Limb (tissue), 2 donors: ENCODE results near the gene MYADML2.
A peak's percentile ranks its signal among the peaks of the same experiment; 100 is the strongest.

Experiments used
- DNase-seq, 2 donors: peaks; one replicate each; pipeline ENCODE4 v3.0.0-alpha.2; 2016; ENCODE audit errors: extremely low spot score in 2 of 2

The MYADML2 gene

DNA sequence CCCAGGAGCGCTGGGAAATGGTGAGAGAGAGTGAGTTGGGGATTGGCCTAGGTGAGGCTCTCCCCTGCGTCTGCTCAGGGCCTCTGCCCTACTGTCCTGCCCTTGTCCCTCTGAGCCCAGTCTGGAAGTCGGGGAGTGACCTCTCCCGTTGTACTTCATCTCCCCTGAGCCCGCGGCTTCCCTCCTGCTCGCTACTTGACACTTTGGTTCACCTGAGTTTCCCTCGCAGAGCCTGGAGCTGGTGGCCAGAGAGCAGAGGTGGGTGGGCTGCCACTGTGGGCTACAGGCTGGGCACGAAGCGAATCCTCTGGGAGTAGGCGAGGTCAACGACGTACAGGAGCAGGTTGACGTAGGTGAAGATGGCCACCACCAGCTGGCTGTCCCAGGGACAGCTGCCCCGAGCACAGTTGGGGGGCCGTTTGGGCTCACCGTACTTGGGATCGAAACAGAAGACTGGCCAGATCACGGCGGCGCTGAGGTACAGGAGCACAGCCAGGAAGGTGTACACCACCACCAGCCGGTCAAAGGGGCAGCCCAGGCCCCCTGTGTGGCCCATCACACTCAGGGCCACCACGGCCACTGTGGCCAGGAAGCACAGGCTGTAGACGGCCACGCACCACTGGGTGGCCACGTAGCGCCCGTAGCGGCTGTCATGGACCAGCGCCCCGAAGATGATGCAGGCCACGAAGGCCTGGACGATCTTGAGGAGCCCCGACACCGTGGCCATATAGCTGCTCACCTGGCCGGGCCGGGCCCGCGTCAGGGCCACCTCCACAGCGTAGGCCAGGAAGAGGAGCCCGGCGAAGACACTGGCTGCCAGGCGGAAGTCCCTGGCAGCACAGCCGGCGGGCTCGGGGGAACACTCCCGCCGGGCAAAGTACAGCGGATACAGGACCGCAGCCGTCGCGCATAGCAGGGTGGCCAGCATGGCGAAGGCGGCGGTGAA, 6.2 kb downstream of the MYADML2 start:
- no peak for DNase-seq

DNA sequence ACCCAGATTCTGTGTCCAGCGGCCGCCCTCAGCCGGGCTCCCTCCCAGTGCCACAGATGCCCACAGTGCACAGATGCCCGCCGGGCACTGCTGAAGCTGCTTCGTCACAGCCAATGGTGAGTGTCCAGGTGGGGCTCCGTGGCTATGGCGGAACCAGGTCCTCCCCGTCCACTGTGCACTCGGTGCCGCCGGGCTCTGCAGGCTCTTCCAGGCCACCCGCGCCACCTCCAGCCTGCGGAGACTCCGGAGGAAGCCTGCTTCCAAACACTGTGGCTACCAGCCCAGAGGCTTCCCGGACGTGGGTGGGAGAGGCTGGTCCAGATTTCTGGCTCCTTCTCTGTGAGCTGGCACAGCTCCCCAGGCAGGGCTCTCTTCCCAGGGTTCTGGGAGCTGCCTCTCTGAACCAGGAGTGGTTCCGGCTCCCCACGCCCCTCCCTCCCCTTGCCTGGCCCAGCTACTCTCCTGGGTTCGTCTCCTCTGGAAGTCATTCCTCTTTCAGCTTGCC, 7.1 kb downstream of the MYADML2 start:
- no peak for DNase-seq

DNA sequence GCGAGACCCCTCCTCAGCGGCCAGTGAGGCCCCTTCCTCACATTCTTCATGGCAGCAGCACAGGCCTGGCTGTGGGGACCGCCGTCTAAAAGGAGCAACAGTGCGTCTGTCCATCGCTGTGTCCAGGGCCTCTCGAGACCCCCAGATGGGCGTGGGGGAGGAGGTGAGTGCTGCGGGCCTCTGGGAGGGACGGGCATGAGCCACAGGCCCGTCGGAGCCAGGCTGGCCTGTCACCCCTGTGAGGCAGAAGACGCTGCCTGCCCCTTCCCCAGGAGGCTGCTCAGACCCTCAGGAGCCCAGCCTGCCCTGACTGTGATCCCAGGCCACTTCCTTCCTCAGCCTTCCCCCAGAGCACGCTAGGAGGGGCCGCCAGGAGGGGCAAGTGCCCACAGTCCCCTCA, 7.8 kb downstream of the MYADML2 start:
- no peak for DNase-seq

DNA sequence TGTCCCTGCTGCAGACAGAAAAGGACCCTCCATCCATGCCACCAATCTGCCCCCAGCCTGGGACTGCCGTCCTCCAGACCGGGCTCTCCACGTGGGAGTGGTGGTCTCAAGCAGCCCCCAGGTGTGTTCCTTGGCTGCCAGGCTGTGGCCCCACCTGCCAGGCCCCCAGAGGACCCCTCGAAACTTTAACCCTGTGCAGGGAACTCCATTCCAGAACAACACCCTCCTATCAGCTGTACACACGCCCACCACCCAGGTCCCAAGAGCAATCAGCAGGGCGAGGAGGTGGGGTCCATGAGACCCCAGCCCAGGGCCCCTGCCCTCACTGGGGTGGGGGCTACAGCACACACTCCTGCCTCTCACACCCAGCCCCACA, 11.3 kb downstream of the MYADML2 start:
- no peak for DNase-seq

DNA sequence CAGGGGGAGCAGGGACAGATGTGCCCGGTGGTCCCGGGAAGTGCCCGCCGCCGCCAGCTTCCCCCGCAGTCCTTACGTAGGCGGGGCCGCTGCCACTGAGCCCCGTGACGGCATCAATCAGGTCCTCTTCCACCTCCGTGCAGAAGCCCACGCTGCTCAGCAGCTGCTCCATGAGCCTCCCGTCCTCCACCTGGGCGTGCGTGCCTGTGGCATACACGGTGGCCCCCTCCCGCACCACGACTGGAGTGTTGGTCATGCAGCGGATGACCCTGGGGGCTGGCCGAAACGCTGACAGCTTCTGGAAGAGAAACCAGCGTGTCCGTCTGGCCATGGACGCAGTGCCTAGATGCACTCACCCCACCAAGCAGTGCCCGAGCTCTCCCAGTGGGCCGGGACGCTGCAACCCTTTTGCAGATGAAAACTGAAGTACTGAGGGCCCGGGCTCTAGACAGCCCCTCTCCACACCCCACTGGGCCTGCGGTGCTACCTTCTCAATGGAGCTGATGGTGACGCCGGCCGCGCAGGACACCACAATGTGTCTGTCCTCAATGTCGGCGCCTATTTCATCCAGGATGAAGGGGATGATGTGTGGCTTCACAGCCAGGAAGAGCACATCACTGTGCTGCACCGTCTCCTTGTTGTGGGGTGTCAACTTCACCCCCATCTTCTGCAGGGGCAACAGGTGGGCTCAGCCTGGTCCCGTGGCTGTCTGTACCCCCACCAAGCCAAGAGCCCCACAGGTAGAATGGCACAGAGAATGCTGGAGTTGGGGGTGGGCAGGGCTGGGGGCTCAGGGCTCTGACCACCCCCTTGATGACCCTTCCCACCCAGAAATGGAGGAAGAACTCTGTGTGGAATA, 12.0 kb downstream of the MYADML2 start:
- no peak for DNase-seq

DNA sequence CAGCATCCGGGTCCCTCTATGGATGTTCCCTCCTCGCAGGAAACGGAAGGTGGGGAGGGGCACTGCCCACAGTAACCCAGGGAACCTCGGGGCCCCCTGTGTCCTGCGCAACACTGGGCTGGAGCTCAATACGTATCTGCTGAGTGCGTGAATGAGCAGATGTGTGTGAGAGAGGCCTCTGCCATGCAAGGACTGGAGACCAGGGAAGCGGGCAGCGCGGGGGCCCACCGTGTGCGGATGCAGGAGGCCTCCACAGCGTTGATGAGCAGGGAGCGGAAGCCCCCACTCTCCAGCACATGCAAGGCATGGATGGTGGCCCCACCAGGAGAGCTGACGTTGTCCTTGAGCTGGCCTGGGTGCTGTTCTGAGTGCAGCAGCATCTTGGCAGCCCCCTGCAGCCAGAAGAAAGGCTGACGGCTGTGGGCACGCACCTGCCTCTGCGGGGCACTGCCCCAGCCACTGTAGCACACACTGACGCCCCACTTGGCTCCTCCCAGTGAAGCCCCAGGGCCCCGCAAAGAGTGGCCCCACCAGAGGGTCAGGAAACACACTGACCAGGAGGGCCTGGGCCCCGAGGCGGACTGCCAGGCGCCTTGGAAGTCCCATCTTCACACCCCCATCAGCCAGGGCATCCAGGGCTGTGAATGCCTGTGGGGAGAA, 12.8 kb downstream of the MYADML2 start:
- no peak for DNase-seq

DNA sequence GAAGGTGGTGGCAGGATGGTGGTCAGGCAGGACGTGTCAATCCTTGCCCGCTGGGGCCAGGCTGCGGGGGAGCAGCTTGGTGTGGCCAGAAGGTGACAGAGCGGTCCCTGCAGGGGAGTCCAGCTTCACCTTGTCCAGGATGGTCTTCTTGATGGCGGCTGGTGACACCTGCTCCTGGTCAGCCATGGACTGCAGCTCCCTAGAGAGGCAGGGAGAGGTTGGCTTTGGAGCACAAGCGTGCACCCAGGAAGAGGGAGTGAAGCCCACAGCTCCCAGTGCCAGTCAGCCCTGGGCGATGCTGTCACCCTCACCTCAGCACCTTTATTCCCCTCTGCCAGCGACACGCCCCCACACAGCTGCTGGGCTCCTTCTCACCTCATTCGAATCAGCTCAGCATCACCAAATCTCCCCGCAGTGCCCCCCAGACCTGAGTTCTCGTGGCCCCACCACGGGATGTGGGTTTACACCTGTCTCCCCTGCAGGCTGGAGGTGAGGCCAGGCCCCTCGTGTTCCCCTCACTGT, 13.8 kb downstream of the MYADML2 start:
- DNase-seq = no peak

DNA sequence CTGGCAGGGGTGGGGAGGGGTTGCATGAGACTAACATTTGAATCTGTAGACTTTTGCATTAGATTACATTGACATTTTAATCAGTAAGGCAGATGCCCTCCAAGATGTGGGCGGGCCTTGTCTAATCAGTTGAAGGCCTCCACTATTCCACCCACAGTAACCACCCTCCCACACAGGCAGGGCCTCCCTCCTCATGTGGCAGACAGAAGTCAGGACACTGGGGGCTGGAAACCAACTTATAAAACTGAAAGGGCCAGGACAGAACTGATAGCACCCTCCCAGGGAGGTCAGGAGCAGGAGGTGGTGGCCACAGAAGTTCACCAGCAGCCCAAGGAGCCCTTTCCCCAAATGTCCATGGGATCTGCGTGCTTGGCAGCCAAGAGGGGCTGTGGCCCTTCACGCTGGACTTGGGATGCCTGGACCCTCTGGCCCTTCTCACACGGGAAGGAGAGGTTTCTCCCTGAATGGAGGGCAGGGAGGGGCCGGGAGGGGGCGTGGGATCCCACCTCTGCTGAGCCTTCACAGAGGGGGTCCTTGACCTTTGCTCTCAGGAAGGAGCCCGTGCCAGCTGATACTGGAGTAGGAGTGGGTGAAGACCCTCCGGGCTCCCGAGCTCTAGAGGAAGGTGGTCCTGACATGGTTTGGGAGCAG, 14.6 kb downstream of the MYADML2 start:
- DNase-seq = no peak

DNA sequence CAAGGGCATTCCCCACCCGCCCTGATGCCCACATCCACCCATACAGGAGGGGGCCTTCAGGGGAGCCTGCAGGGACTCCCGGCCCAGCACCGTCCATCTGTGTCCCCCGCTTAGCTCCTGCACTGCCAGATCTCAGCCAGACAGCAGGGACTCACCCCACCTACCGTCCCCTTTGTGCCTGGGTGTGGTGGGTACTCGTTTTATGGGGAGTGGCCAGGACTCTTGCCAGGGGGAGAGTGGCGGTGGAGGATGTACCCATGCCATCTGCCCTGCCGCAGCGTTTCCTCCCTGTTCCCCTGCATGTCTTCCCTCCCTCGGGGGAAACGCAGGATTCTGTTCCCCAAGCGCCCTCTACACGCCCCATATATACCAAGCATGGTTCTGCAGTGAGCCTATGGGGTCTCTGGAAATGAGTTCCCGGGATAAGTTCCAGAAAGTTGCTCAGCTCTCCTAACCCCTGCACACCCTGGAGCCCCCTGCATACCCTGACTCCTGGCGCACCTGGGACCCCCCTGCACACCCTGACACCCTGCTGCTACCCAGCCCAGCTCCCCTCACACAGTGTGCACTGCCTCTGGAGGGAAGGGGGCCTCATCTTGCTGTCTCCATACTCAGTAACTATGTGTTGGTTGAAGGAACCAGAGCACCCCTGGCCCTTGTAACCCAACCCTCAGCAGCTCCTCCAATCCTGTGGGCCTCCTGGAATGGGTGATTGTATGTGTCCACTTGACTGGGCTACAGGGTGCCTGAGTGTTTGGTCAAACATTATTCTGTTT, 15.3 kb downstream of the MYADML2 start:
- no peak for DNase-seq

DNA sequence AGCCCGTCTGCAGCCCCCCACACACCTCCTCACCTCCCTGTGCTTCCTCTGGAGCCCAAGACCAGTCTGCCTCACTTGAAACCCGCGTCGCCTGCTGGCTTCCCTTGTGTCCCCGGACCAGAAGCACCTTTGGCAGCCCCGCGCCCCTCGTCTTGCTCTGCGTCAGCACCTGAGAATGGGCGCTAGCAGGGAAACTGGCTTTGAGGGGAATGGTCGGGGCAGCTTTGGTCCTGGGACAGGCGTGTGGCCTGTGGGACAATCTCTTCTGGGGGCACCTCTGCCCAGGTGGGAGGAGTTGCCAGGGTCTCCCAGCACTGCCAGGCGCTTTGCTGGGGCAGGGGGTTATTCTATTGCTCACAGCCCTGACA, 15.9 kb downstream of the MYADML2 start:
- DNase-seq = no peak

DNA sequence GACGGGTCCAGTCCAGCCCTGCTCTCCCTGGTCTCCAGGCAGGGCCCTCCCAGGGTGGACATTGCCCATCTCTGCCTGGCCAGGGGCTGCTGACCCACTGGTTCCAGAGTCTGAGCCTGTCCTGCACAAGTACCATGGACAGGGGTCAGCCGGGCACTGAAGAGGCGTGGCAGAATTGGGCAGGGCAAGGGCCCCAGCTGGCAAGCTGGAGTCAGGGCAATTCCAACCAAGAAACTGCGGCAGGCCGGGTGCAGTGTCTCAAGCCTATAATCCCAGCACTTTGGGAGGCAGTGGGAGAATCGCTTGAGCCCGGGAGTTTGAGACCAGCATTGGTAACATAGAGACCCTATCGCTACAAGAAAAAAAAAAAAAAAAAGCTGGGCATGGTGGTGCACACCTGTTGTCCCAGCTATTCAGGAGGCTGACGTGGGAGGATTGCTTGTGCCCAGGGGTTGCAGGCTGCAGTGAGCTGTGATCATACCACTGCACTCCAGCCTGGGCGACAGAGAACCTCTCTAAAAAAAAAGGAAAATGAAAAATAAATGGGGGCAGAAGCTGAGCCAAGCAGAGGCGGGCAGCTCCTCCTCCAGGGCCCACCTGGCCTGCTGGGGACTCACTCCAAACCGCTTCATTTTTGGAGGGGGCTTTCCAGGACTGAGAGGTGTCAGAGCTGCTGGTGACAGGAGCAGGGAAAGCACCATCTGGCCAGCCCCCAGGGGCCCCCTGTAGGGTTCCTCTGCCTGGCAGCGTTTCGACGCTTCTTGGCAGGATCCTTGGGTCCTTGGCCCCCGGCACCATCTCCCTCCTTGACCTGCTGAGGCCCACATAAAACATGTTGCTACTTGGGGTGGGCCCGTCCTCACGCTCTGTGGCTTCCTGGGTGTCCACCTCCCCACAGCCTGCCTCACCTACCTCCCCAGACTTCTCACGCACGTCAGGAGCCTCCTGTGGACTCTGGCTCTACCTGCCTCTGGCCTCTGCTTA, 16.6 kb downstream of the MYADML2 start:
- no peak for DNase-seq

DNA sequence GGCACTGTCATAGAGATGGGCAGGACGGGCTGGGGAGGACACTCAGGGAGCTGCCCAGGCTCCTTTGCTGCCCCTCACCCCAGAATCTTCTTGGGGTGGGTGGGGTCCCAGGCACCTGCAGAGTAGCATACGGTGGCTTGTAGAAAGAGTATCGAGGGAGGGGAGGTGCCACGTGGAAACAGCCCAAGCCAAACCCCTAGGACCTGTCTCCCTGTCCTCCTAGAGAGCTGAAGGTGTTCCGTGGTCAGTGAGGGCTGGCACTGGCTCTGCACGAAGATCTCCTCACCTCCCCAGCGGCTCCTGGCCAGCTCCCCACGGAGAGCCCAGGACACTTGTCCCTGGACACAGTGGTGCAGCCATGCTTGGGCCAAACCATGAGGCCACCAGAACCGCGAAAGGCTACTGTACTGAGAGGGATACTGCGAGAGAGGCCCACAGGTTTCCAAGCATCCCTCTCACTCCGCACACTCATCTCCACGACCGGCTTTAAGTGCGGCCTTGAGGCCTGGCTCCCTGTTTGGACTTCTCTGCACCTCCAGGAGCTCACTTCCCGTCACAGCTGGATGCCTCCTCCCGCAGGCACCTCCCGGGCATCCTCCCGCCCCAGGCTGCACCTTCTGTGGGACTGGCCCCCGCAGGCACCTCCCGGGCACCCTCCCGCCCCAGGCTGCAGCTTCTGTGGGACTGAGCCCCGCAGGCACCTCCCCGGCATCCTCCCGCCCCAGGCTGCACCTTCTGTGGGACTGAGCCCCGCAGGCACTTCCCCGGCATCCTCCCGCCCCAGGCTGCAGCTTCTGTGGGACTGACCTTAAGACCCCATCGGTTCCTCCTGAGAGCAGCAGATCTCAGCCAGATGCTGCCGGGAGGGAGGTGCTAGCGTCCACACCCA, 17.5 kb downstream of the MYADML2 start:
- DNase-seq = no peak

DNA sequence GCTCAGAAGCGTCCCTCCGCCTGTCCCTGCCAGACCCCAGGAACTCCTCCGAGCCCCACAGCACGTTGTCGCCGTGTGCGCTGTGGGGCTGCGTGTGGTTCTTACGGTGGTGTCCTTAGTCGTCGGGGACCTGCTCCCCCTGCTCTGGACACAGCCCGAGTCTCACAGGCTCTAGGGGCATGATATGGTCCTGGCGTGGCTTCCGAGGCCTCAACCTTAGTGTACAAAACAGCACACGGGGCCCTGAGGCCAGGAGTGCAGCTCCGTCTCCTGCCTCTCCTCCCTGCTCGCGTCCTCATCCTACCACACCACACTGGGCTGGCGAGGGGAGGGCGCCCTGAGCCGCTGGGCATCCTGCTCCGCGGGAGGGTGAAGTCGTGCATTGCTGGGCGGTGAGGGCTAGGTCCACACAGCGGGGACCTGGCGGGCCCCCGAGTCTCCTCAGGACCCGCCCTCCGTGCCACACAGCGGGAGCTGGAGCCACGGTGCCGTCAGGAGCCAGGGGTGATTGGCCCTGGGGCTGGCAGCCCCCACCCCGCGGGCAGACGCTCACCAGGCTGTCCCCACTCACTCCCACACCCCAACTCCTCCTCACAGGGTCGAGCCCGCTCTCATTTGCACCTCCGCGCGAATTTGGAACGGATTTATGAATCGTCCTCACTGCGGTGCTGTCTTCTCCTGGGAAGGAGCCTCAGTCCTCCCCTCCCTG, 18.3 kb downstream of the MYADML2 start:
- DNase-seq = no peak

DNA sequence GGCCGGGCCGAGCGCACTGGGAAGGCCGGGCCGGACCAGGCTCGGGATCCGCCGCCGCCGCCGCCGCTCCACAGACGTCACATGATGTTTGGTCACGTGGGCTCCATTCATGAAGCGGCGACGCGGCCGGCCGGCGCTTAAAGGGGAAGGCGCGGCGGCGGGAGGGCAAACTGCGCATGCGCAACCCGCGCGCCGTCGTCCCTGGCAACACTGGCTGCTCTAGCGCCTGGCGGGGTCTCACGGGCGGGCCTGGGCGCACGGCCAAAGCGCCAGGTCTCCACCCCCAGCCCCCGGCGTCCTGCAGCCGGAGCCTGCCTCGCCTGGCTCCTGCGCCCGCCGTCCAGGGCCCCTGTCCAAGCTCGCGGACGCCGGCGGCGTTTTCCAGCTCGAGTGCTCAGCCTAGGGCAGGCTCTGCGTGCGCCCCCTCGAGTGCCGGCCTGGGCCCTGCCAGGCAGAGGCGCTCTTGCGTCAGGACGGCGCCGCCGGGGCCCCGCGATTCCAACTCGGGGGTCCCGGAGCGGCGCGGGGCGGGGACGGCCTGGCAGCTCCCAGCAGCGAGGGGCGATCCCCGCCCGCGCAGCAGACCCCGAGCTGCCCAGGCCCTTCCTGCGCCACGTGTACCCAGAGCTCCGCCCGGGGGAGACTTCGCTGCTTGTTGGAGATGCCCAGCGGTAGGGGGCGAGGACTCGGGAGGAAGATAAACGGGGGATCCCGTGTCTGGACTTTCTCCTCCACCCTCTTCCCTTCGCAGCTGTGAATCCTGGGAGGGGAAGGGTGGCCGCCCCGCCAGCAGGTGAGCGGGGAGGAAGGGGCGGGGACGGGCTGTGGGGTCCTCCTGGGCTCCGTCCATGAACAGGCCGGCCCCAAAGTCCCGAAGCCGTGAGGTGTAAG, 19.1 kb downstream of the MYADML2 start, which contains the start of gene MAFG:
Gene MAFG, minus strand, starts transcription at position 83 of the 891 bp plus-strand sequence. CDS start 4,550 bp downstream, outside the sequence.
- peak; percentile 95 to 98 for DNase-seq

DNA sequence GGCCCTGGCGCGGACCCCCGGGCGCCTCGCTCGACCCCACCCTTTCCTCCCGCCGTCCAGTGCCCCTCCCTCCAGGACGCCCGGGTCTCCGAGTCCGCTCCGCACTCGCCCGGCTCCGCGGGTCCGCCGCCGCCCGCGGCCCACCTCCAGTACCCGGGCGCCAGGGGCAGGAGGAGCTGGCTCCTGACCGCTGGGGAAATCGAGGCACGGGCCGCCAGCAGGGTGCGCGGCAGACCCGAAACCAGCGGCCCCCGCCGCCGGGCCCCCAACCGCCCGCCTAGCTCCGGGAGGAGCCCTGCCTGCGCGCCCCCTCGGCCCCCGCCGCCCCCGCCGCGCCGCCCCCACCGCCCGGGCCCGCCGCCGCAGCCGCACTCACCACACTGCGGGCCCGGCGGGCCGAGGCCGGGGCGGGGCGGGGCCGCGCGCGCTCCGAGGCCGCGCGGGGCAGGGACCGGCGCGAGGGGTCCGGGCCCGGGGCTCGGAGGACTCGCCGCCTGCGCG, 19.8 kb downstream of the MYADML2 start:
- no peak for DNase-seq
